ENCODE data around the gene ASL. TPM values are rescaled to one million over a fixed set of nuclear protein-coding genes. Genes with fewer than 3 reads are reported as not detected.

The ASL gene
- total and polyA plus RNA-seq, 2 donors (not counting 1 experiment from before 2014, with no cell fraction given) = 38.0 to 48.7 TPM

DNA sequence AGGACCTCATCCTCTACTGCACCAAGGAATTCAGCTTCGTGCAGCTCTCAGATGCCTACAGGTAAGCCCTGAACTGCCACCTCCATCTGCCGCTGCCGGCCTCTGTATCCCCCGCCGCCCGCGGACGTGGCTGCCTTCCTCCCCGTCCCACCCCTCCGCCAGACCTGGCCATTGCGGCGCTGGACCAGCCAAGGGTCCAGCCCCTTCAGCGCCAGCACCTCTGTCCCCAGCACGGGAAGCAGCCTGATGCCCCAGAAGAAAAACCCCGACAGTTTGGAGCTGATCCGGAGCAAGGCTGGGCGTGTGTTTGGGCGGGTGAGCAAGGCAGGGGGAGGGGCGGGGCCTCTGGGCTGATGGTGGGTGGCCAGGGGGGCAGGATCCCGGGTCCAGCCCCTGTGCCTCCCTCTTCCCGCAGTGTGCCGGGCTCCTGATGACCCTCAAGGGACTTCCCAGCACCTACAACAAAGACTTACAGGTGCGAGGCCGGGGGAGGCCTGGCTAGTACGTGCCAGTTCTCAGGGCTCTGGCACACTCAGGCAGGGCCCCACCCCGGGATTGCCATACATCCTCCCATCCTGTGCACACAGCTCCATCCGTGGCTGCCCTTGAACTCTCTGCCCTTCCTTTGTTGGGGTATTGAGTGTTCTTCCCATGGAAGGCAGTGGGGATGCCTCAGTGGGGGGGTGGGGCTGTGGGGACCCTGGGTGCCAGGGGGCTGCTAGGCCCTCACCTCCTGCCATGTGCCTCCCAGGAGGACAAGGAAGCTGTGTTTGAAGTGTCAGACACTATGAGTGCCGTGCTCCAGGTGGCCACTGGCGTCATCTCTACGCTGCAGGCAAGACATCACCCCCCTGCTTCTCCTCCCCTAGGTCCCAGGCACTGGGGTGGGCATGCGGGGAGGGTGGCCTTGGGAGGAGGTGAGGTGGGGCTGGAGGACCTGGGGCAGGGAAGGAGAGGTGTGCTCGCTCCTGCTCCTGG lies 13.5 kb downstream of the ASL start:
- H3K4me1 ChIP-seq (ENCODE audit: control insufficient read depth in 2 of 2, insufficient read depth in 2 of 2, low read length in 2 of 2) = no peaks in the 10 kb centered on the region
- Mint-ChIP-seq H3K9me3 (ENCODE audit: insufficient read depth) (no peaks in the 10 kb centered on the region), H3K4me1 (no peaks in the 10 kb centered on the region), H3K27me3 (no peaks in the 10 kb centered on the region), H3K4me3 (no peak overlapping the region), H3K27ac (no peak overlapping the region)
- no peaks in the 10 kb centered on the region for H3K79me2 ChIP-seq (ENCODE audit: control insufficient read depth, insufficient read depth, low read length)
- H3K4me3 ChIP-seq (ENCODE audit: control extremely low read depth in 1 of 5, extremely low read depth in 1 of 5, insufficient read depth in 1 of 5, low read depth in 2 of 5, low read length in 4 of 5) = no peak overlapping the region
- no peak overlapping the region for H2AFZ ChIP-seq (ENCODE audit: insufficient read depth, low read depth, low read length, poor library complexity, severe bottlenecking)
- H3K9ac ChIP-seq (ENCODE audit: low read length) = no peak overlapping the region
- no peaks in the 10 kb centered on the region for H3K9me3 ChIP-seq (ENCODE audit: control extremely low read depth in 1 of 3, control insufficient read depth in 2 of 3, insufficient read depth in 1 of 3, low read length in 2 of 3)
- H3K27me3 ChIP-seq (replicated peaks in 1 of 4; ENCODE audit: control extremely low read depth in 1 of 4, control insufficient read depth in 3 of 4, insufficient read depth in 4 of 4, low read length in 3 of 4) = no peaks in the 10 kb centered on the region
- ChIA-PET POLR2A (no interaction called here), CTCF (no interaction called here)
- peaks cover 0 to 6% of the 10 kb centered on the region in 2 experiments for H3K36me3 ChIP-seq (replicated peaks in 1 of 2; ENCODE audit: control extremely low read depth in 1 of 2, control insufficient read depth in 1 of 2, extremely low read depth in 1 of 2, insufficient read depth in 2 of 2, low read length in 1 of 2)
- H4K20me1 ChIP-seq (ENCODE audit: control insufficient read depth, insufficient read depth, low read length, poor library complexity, severe bottlenecking) = no peaks in the 10 kb centered on the region
- no peak overlapping the region for H3K4me2 ChIP-seq (replicated peaks; ENCODE audit: low read depth, low read length, poor library complexity, severe bottlenecking)
- DNase-seq (no peak), ATAC-seq (ENCODE audit: low read depth) (no peak)
- WGBS (ENCODE audit: insufficient coverage) = 93% methylated on average over 25 of the region's 32 CpGs
- H3K27ac ChIP-seq (ENCODE audit: low read length in 2 of 2) = no peak overlapping the region
- no peak for TF ChIP-seq EZH2 (IDR thresholded peaks at IDR 0.05; ENCODE audit: borderline replicate concordance, insufficient read depth, low read depth, low read length, poor library complexity, severe bottlenecking)
- TF ChIP-seq, protein P1, sequence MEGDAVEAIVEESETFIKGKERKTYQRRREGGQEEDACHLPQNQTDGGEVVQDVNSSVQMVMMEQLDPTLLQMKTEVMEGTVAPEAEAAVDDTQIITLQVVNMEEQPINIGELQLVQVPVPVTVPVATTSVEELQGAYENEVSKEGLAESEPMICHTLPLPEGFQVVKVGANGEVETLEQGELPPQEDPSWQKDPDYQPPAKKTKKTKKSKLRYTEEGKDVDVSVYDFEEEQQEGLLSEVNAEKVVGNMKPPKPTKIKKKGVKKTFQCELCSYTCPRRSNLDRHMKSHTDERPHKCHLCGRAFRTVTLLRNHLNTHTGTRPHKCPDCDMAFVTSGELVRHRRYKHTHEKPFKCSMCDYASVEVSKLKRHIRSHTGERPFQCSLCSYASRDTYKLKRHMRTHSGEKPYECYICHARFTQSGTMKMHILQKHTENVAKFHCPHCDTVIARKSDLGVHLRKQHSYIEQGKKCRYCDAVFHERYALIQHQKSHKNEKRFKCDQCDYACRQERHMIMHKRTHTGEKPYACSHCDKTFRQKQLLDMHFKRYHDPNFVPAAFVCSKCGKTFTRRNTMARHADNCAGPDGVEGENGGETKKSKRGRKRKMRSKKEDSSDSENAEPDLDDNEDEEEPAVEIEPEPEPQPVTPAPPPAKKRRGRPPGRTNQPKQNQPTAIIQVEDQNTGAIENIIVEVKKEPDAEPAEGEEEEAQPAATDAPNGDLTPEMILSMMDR (IDR thresholded peaks at IDR 0.05) = no peak
- intact Hi-C loops (cut with micrococcal nuclease) = no loop called here

DNA sequence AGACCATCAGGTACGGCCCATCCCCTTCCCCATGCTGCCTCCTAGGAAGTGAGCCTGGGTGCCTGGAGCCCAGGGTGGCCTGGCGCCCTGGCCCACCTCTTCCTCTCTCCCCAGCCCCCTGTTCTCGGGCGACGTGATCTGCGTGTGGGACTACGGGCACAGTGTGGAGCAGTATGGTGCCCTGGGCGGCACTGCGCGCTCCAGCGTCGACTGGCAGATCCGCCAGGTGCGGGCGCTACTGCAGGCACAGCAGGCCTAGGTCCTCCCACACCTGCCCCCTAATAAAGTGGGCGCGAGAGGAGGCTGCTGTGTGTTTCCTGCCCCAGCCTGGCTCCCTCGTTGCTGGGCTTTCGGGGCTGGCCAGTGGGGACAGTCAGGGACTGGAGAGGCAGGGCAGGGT lies 17.0 kb downstream of the ASL start:
- TF ChIP-seq, protein P1 (IDR thresholded peaks at IDR 0.05) = no peak
- no peak for TF ChIP-seq EZH2 (IDR thresholded peaks at IDR 0.05; ENCODE audit: borderline replicate concordance, insufficient read depth, low read depth, low read length, poor library complexity, severe bottlenecking)
- DNase-seq (no peak), ATAC-seq (ENCODE audit: low read depth) (no peak)
- CTCF ChIA-PET = no interaction called here
- intact Hi-C loops (cut with micrococcal nuclease) = no loop called here
- no peak overlapping the region for H3K9ac ChIP-seq (ENCODE audit: low read length)
- no peak overlapping the region for H3K4me3 Mint-ChIP-seq
- H3K79me2 ChIP-seq (ENCODE audit: control insufficient read depth, insufficient read depth, low read length) = no peaks in the 10 kb centered on the region
- no peak overlapping the region for H3K4me2 ChIP-seq (replicated peaks; ENCODE audit: low read depth, low read length, poor library complexity, severe bottlenecking)
- H3K9me3 Mint-ChIP-seq (ENCODE audit: insufficient read depth) = no peaks in the 10 kb centered on the region
- H2AFZ ChIP-seq (ENCODE audit: insufficient read depth, low read depth, low read length, poor library complexity, severe bottlenecking) = no peak overlapping the region
- no peaks in the 10 kb centered on the region for H3K27me3 Mint-ChIP-seq
- no peak overlapping the region for H3K27ac Mint-ChIP-seq
- H3K9me3 ChIP-seq (ENCODE audit: control extremely low read depth in 1 of 3, control insufficient read depth in 2 of 3, insufficient read depth in 1 of 3, low read length in 2 of 3) = no peaks in the 10 kb centered on the region
- no peaks in the 10 kb centered on the region for H4K20me1 ChIP-seq (ENCODE audit: control insufficient read depth, insufficient read depth, low read length, poor library complexity, severe bottlenecking)
- POLR2A ChIA-PET = no interaction called here
- H3K4me1 Mint-ChIP-seq = no peaks in the 10 kb centered on the region
- H3K4me1 ChIP-seq (ENCODE audit: control insufficient read depth in 2 of 2, insufficient read depth in 2 of 2, low read length in 2 of 2) = no peaks in the 10 kb centered on the region
- H3K4me3 ChIP-seq (ENCODE audit: control extremely low read depth in 1 of 5, extremely low read depth in 1 of 5, insufficient read depth in 1 of 5, low read depth in 2 of 5, low read length in 4 of 5) = no peak overlapping the region
- H3K27ac ChIP-seq (ENCODE audit: low read length in 2 of 2) = no peak overlapping the region
- peaks cover 0 to 1% of the 10 kb centered on the region in 2 experiments for H3K36me3 ChIP-seq (replicated peaks in 1 of 2; ENCODE audit: control extremely low read depth in 1 of 2, control insufficient read depth in 1 of 2, extremely low read depth in 1 of 2, insufficient read depth in 2 of 2, low read length in 1 of 2)
- over 99% methylated on average over 17 of the region's 19 CpGs for WGBS (ENCODE audit: insufficient coverage)
- no peaks in the 10 kb centered on the region for H3K27me3 ChIP-seq (replicated peaks in 1 of 4; ENCODE audit: control extremely low read depth in 1 of 4, control insufficient read depth in 3 of 4, insufficient read depth in 4 of 4, low read length in 3 of 4)

Data from B cell (primary cell).